RCC 7860 (cell line): ENCODE results near the gene TMC1.
A peak's percentile ranks its signal among the peaks of the same experiment; 100 is the strongest.

Experiments
- DNase-seq: peaks from one replicate; pipeline ENCODE4 v3.0.0-alpha.2; 2015; ENCODE audit warnings: low spot score
- FAIRE-seq: peaks from 2 replicates; lab custom pipeline; 2012; peaks lifted over from hg19 to GRCh38; lab: Jason Lieb, UNC

TMC1 gene

DNA sequence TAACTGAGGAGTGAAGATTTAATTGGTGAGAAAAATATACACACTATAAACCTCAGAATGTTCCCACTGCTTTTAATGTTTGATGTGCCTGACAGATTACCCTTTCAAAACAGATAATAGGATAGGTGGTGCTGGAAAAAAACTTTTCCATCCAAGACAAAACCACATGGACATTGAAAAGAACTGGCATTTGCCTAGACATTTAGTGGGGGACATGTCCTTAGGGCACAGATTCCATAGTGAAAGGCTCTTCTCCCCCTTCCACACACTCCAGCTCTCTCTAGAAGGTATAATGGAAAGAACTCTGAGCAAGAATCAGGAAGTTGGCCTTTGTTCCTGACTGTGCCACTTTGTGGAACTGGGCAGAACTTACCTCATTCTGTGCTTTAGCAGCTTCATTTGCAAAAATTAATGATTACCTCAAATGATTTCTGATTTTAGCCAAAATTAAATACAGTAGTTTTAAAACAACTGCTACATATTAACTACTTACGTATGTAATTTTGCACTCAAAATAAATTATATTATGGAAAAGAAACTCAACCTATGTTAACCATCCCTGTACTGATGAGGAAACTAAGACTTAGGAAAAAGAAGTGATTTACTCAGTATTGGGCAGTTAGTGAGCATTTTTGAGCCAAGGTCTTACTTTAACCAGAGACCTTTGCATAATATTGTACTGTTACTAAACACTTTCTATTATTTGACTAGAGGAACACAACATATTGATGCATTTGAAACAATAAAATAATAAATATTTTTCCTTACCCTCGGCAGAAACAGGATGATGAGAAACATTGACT is 43.3 kb downstream of the TMC1 start:
- FAIRE-seq = peak; percentile 5
- DNase-seq = no peak

DNA sequence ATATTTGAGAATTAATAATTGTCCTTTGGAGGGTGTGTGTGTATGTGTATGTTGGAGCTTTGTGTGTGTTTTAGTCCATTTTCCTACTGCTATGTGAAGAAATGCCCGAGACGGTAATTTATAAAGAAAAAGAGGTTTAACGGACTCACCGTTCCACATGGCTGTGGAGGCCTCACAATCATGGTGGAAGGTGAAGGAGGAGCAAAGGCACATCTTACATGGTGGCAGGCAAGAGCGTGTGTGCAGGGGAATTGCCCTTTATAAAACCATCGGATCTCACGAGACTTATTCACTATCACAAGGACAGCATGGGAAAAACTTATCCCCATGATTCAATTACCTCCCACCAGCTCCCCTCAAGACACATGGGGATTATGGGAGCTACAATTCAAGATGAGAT is 44.1 kb downstream of the TMC1 start:
- no peak for FAIRE-seq
- no peak for DNase-seq

DNA sequence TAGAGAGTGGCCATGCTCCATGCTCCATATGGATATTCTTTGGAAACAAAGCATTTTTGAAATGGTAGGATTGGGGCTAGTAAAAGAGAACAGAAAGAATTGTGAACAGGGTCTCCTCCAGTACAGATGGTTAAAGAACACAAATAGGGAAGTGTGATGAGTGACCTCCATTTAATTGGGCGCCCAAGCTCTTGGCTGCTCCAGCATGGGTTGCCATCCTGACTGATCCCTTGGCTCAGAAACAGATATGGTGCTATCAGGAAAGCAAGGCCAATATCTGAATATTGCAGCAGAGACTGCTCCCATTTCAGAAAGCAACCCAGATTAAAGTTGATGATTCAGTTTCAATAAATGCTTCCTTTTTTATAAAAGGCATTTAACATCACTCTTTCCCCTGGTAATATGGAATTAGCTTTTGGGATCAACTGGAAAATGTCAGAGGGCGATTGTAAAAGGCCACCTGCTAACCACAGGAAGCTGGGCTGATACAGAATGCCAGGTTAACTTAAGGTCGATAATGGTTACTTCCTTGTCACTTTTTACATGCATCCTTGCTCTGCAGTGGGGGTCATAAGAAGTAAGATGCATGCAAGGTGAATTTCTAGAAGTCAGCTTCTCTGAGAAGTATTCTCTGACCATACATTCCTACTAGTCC is 52.9 kb downstream of the TMC1 start:
- no peak for DNase-seq
- FAIRE-seq = no peak

DNA sequence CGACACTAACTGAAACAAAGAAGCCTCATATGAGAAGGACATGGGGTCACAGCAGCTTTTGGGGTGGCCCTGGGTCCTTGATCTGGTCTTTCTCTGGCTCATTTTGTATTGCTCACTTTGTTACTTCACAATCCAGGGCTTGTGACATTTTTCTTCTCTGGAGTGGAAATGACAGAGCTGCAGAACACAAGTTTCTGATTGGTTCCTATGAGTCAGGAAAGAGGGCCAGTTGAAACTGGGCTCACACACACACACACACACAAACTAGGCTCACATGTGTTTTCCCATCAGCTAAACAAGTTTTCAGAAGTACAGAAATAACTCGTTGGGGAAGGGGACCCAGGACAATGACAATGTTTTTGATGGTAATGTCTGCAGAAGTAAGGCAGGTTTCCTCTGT is 54.3 kb downstream of the TMC1 start:
- FAIRE-seq (no peak), DNase-seq (no peak)

DNA sequence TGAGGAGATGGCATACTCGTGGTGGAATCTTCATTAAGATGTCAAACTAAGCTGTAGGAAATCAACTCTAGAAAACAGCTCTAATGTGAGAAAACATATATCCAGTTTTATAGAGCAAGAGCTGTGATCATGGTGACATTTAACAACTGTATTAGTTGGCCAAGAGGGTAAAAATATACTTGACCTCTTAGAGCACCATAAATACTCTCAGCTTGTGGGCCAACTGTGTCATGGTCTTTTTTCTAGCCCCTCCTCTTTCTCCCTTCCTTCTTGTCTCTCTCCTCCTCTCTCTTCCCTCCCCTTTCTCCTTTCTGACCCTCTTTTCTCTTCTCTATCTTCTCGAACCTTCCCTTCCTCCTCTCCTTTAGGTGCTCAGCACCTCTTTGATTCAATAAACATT is 54.7 kb downstream of the TMC1 start:
- no peak for FAIRE-seq
- DNase-seq = no peak

DNA sequence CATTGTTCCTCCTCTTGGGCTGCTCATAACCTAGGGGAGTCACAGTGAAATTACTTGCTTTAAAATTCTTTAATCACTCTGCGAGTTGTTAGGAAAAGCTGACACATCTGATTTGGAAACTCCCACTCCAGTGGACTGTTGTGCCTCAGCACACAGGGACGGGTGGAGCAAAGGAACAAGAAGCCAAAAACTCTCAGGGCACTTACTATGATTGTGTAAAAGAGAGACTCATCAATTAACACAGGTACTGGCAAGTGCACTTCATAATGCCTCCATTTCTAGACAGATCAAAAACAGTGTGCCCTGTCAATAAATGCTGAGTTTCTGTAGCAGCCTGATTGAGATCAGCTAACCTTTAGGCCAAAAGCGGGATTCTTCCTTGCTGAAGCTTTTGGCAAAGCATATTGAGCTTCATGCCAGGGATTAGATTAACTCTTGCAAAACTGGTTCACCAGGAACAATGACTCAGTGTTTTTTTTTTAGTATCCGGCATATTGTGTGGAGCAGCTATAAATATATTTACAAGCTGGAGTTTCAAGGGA is 55.9 kb downstream of the TMC1 start:
- FAIRE-seq = no peak
- DNase-seq = peak; percentile 14

DNA sequence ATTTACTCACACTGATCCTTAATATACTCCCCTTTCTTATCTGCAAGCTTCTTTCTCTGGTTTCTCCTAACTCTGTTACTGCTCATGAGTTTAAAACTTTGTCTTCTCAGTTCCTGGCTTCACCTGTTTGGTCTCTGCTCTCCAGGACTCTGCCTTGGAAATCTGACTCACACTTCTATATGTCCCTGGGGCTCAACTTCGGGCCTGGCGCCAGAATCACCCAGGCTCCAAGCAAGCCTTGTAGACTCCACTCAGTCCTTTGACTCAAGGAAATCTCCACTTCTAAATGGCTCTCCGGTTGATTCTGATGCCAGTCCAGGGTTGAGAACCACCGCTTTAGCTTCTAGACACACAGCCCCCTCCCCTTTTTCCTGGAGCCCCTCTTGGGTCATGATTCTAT is 57.8 kb downstream of the TMC1 start:
- peak; percentile 33 for DNase-seq
- peak; percentile 42 for FAIRE-seq

DNA sequence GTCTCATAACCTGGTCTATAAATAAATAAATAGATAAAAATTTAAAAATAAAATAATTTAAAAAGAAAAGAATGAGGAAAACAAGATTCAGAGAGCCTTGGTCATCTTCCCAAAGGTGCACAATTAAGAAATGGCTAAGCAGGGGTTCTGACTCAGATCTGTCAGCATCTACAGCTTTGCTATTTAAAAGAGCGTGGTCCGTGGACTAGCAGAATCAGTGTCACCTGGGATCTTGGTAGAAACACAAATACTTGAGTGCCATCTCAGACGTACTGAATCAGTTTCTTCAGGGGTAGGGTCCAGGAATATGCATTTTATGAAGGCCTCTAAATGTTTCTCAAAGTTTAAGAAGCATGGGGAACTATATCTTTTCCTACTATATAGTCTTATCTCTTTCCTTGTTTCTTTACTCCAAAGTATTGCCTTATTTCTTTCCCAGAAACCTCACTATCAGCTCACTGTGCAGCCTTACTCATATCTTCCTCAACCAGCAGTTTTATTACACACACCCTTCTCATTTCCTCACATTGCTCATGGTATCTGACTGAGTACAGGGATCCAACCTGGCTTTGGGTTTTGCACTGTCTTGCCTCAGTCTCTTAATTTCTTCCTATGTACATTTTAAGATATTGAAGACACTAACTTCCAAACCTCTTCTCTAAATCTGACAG is 58.6 kb downstream of the TMC1 start:
- no peak for FAIRE-seq
- no peak for DNase-seq

DNA sequence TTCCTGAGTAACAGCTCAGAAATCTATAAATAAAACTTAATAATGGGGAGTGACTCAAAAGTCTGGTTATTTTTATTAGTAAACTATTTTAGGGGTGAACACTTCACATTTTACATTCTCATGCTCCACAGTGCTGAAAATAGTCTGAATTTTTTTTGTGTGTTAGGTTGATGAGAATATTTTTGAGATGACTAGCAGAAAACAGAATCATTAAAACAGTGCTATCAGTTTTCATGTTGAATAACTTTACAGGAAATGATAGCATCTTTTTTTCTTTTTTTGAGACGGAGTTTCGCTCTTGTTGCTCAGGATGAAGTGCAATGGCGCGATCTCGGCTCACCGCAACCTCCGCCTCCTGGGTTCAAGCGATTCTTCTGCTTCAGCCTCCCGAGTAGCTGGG is 60.3 kb downstream of the TMC1 start:
- DNase-seq (no peak), FAIRE-seq (no peak)

DNA sequence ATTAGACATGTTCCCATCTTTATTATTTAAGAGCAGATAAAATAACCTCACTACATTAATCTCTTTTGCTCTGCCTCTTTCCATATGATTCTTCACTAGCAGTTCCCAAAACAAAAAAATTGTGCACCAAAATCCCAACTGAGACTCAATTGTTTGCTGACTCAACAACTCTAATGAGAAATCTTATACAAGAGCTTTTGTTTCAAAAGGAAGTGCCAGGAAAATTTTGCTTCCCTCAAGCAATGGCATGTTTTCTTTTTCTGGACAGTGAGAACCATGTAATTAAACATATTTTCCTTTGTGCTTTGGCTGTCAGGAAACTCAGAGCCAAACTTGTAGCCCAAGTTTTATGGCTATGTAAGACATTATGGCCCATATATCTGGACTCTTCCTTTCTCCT is 62.0 kb downstream of the TMC1 start:
- FAIRE-seq = no peak
- DNase-seq = no peak

DNA sequence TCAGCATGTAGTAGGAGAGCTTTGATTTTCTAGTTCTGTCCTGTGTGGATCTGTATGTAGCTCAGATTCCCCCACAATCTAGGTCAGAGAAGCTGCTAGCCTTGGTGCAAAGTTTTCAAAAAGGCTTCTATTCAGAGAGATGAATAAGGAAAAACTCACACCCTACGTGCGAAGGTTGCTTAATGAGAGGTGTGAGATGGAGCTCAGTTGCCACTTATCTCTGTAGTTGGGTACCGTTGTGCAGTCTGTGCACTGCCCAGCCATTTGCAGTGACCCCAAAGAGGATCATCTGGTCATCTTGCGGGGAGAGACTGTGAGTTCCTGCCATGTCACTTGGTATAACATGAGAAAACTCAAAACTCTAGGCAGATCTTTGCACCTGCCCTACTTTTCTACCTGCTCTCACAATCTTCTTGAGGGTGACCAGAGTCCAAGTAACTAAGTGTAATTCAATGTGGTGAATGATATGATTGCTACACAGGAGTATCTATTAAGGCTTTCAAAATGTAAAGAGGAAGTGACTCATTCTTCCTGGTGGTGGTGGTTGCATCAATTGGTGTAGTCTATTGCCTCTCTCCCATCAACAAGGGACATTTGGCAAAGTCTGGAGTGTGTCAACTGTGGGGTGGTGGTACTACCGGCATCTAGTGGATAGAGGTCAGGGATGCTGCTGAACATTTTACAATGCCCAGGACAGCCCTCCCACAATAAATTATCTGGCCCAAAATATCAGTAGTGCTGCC is 65.2 kb downstream of the TMC1 start:
- FAIRE-seq = no peak

DNA sequence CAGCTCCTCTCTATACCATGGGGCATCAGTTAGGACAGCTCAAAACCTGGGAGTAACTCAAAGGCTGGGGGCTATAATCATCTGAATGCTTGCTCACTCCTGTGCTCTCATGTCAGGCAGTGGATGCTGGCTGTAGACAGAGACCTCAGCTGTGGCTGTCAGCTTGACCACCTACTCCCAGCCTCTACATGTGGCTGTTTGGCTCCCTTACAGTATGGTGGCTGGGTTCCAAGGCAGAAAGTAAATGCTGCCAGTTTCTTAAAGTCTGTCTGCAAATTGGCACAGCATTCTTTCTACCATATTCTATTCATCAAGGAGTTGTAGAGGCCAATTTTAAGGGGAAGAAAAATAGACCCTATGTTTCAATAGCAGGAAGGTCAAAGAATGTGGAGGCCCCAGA is 66.9 kb downstream of the TMC1 start:
- FAIRE-seq = no peak
- no peak for DNase-seq

More for the DNA sequence above, 65.2 kb downstream of the TMC1 start:
- peak; percentile 68 for DNase-seq

DNA sequence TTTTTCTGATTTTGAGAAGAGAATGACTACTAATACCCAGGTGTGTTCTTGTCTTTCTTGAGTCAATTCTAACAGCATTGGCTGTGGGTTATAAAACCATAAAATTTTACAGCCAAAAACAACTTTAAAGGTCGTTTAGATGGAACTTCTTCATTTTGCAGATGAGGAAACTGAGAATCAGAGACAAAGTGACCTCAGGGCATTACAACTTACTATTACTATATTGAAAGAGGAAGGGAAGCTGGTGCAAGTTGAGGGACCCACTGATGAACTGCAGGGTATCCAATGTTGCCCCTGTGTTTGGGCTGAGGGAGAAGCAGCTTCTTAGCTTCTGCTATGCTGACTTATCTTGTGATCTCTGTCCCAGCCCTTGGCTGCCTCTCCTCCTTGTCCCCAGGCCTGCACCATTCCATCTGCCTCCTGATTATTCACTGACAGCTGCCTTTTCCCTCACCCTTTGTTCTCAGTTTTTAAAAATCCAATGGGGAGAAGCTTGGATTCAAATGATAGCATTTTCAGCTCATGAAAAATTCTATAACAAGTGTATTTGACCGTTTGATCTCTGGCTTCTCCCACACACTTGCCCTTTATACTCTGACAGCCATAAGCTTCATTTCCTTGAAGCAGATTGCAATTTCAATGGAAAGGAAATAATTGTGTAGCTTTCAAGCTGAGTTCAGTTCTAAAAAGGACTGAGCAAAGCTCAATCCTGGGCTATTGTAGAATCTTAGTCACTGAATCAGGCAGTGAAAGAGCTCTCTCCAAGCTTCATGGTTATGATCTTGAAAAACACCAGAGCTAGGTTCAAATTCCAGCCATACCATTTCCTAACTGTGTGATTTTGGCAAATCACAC is 68.5 kb downstream of the TMC1 start:
- no peak for FAIRE-seq

DNA sequence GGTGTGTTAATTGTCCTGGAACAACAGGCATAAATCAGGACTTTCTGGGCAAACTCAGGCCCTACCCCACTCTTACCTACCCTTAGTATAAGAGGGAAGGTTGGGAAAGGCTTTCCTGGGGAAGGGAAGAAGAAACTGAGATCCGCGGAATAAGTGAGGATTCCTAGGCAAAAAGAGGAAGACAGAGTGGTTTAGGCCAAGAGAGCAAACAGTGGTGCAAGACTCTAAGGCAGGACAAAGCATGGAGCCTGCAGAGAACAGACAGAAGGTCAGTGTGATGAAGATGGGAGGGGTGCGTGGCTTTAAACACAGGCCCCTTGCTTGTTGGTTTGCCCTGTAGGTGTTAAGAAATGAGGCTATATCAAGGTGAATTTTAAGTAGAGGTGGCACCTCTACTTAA is 69.4 kb downstream of the TMC1 start:
- no peak for FAIRE-seq
- no peak for DNase-seq

More for the DNA sequence above, 68.5 kb downstream of the TMC1 start:
- DNase-seq = peak; percentile 10

DNA sequence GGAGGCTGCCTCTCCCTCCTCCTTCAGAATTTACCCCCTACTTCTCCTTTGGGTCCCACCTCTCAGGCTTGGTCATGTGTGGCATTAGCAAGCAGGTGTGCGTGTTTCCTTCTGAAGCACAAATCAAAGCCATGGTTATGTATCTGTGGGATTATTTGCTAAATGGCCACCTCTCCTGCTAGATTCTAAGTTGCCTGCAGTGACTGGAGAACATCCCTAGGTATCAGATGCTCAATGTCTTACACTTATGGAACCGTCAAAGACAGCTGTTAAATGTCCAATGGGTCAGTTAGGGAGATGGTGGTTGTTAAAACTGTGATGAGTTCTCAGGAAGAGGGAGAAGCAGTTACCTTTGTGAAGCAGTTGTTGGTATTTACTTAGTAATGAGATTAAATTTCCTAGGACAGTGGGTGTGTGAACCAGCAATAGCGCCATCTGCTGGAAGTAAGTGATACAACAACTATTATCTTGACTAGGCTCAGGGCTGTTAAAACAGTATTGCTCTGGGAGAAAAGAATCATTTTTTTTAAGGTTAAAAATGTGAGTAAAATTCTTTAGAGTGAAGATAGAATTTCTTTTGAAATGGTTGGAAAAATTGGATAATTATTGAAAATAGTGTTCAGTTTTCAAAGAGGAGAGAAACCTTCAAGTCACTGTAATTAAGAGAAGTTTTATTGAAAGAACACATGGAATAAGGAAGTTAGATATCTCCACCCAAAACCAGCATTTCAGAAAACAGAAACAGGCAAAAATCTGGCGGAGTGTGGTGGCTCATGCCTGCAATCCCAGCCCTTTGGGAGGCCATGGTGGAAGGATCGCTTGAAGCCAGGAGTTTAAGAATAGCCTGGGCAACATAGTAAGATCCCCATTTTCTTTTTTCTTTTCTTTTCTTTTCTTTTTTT is 71.3 kb downstream of the TMC1 start:
- peak; percentile 57 for DNase-seq

DNA sequence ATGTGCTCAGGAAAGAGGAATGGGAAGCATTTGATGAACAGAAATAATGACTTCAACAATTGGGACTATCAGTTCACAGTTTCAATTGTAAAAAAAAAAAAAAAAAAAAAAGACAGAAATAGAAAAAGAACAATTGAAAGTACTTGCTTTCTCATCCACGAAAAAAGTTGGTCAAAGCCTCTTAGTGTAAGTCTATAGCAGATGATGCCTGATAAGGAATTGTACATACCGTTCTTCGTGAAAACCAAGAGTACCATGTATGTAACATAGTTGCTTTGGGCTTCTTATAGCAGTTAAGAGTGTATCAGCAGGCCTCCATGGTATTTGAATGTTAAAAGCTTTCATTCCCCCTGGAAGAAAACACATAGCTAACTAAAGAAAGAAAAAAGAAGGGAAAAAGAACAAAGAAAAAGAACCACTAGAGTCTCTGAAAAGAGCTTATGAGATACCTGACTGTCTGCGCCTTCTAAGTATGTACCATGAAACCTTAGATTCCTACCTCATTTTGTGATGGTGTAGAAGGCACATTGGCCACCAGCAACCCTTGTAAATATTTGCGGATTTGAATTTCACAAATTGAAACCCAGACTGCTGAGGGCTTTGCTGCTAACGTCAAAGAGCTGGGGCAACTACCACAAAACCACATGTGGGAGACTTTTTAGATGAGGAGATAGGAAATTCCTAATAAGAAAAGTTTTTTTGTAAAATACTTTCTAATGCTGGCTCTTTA is 75.2 kb downstream of the TMC1 start:
- DNase-seq (no peak), FAIRE-seq (no peak)

More for the DNA sequence above, 71.3 kb downstream of the TMC1 start:
- FAIRE-seq = peak; percentile 85

DNA sequence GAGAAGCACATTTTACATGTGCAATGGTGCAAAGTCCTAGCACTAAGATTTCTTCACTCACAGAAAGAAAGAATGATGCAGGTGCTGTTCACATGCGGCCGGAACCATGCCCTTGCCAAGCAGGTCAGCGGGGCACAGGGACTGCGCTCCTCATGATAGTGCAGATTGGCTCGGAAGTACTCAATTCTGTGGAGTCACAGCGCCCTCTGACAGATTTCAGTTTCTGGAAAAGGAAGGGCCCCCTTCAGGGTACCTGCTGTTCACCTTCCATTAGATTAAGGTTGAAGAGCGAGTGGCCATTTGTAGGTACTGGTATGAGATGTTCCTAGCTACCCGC is 75.7 kb downstream of the TMC1 start:
- DNase-seq = no peak
- no peak for FAIRE-seq

DNA sequence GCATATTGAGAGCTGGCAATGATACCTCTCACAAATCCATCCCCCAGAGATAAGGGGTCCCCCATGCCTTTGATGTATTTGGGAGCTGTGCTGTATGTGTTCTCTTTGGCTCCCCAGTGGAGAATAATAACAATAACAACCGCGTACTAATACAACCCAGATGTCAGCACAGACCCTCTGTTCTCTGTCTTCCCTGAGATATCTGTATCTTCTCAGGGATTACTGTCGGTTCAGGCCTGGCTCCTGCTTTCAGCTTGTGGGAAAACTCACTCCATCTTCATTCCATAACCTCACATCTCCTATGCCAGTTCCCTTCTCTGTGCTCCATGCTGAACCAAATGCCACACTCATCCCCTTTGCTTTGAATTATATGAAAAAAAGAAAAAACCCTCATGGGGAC is 76.2 kb downstream of the TMC1 start:
- no peak for FAIRE-seq

More for the DNA sequence above, 76.2 kb downstream of the TMC1 start:
- DNase-seq = no peak
